ENCODE results near the gene GRIN2D. TPM values are rescaled to one million over a fixed set of nuclear protein-coding genes. Genes with fewer than 3 reads are reported as not detected.

GRIN2D gene
- total RNA-seq, 1 donor from 2014 or later, result 15.8 TPM

DNA sequence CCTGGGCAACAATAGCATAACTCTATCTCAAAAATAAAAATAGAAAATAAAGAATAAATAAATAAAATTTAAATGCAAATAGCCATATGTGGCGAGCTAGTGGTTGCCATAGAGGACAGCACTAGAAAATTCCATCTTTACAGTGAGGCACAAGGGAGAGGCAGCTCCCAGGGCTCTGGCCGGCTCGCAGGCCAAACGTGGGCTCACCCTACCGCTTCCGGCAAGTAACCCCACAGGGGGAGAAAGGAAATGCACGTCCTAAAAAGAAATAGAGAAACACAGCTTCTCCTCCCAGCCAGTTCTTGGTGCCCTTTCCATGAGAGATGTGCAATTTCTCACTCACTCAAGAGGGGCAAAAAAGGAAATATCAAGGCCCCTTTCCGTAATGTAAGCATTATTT lies 39.9 kb downstream of the GRIN2D start:
- H3K9me3 Mint-ChIP-seq, result peaks cover 5% of the 10 kb centered on the region
- no peaks in the 10 kb centered on the region for H3K27me3 Mint-ChIP-seq (ENCODE audit: low read depth)
- no peak for DNase-seq (ENCODE audit: low spot score in 2 of 2, unreplicated experiment in 2 of 2)
- no peak for TF ChIP-seq CTCF (IDR thresholded peaks at IDR 0.05; ENCODE audit: unreplicated experiment)
- no peak overlapping the region for H3K27ac Mint-ChIP-seq
- H3K36me3 Mint-ChIP-seq, result peaks cover 16% of the 10 kb centered on the region
- no peak overlapping the region for H3K4me3 Mint-ChIP-seq
- no peaks in the 10 kb centered on the region for H3K4me1 Mint-ChIP-seq

DNA sequence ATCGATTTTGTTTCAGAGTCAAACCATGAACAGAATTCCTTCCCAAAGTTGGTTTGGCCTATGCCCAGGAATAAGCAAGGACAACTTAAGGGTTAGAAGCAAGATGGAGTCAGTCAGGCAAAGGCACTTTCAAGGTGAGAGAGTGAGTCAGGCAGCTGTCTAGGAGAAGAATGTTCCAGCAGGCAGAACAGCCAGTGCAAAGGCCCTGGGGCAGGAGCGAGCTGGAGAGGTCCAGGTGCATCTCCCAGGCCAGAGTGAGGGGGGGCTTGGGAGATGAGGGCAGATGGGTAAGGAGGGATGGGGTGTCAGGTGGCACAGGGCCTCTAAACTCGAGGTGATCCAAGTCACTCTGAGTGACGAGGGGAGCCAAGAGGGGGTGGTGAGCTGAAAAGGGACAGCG lies 43.1 kb downstream of the GRIN2D start:
- TF ChIP-seq CTCF (IDR thresholded peaks at IDR 0.05; ENCODE audit: unreplicated experiment), result no peak
- Mint-ChIP-seq H3K4me3 (no peak overlapping the region), H3K27ac (no peak overlapping the region), H3K9me3 (no peaks in the 10 kb centered on the region), H3K27me3 (ENCODE audit: low read depth) (no peaks in the 10 kb centered on the region), H3K4me1 (no peaks in the 10 kb centered on the region), H3K36me3 (peaks cover 3% of the 10 kb centered on the region)
- no peak for DNase-seq (ENCODE audit: low spot score in 2 of 2, unreplicated experiment in 2 of 2)

GRCh38 chr19:48441360-48442050 lies 48.0 kb downstream of the GRIN2D start:
- TF ChIP-seq CTCF (IDR thresholded peaks at IDR 0.05; ENCODE audit: unreplicated experiment), result no peak
- DNase-seq (ENCODE audit: low spot score in 2 of 2, unreplicated experiment in 2 of 2), result no peak
- Mint-ChIP-seq H3K4me1 (peaks cover 15% of the 10 kb centered on the region), H3K27me3 (ENCODE audit: low read depth) (no peaks in the 10 kb centered on the region), H3K36me3 (peaks cover 10% of the 10 kb centered on the region), H3K9me3 (no peaks in the 10 kb centered on the region), H3K4me3 (no peak overlapping the region), H3K27ac (no peak overlapping the region)

- Mint-ChIP-seq H3K36me3 (peaks cover 10% of the 10 kb centered on the region), H3K4me1 (peaks cover 16% of the 10 kb centered on the region), H3K27ac (no peak overlapping the region), H3K27me3 (ENCODE audit: low read depth) (no peaks in the 10 kb centered on the region), H3K9me3 (no peaks in the 10 kb centered on the region), H3K4me3 (no peak overlapping the region)
- no peak for DNase-seq (ENCODE audit: low spot score in 2 of 2, unreplicated experiment in 2 of 2)
- TF ChIP-seq CTCF (IDR thresholded peaks at IDR 0.05; ENCODE audit: unreplicated experiment), result no peak
Observed at GRCh38 chr19:48442116-48443035, 48.9 kb downstream of the GRIN2D start.

DNA sequence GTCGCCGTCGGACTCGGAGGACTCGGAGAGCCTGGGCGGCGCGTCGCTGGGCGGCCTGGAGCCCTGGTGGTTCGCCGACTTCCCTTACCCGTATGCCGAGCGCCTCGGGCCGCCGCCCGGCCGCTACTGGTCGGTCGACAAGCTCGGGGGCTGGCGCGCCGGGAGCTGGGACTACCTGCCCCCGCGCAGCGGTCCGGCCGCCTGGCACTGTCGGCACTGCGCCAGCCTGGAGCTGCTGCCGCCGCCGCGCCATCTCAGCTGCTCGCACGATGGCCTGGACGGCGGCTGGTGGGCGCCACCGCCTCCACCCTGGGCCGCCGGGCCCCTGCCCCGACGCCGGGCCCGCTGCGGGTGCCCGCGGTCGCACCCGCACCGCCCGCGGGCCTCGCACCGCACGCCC lies 49.8 kb downstream of the GRIN2D start:
- no peak overlapping the region for H3K27ac Mint-ChIP-seq
- DNase-seq (ENCODE audit: low spot score in 2 of 2, unreplicated experiment in 2 of 2), result no peak
- no peaks in the 10 kb centered on the region for H3K9me3 Mint-ChIP-seq
- peaks cover 10% of the 10 kb centered on the region for H3K36me3 Mint-ChIP-seq
- no peaks in the 10 kb centered on the region for H3K27me3 Mint-ChIP-seq (ENCODE audit: low read depth)
- H3K4me1 Mint-ChIP-seq, result peaks cover 16% of the 10 kb centered on the region
- TF ChIP-seq CTCF (IDR thresholded peaks at IDR 0.05; ENCODE audit: unreplicated experiment), result no peak
- H3K4me3 Mint-ChIP-seq, result no peak overlapping the region

Other genes with a start within 250 kb of the GRIN2D start
- gene LIG1, start 223.3 kb upstream of the GRIN2D start, total RNA-seq, result 62.6 to 72.8 TPM (median 66.5 TPM) in 3 replicates
- gene ZSWIM9, start 223.0 kb upstream of the GRIN2D start, total RNA-seq, result 9.3 to 11.7 TPM (median 10.2 TPM) in 3 replicates
- 48.7 to 51.5 TPM (median 50.0 TPM) in 3 replicates for gene CARD8, start 137.8 kb upstream of the GRIN2D start, total RNA-seq
- 3.7 to 4.4 TPM (median 3.9 TPM) in 3 replicates for gene ZNF114, start 123.6 kb upstream of the GRIN2D start, total RNA-seq
- gene EMP3, start 68.1 kb upstream of the GRIN2D start, total RNA-seq, result 50.2 to 57.3 TPM (median 52.5 TPM) in 3 replicates
- 8.2 to 11.7 TPM (median 8.6 TPM) in 3 replicates for gene TMEM143, start 29.7 kb upstream of the GRIN2D start, total RNA-seq
- not detected in 3 replicates for gene SYNGR4, start 29.3 kb upstream of the GRIN2D start, total RNA-seq
- gene KDELR1, start 2.1 kb upstream of the GRIN2D start, total RNA-seq, result 255 to 262 TPM (median 260 TPM) in 3 replicates
- gene GRWD1, start 52.3 kb downstream of the GRIN2D start, total RNA-seq, result 34.0 to 36.5 TPM (median 36.2 TPM) in 3 replicates
- gene KCNJ14, start 61.9 kb downstream of the GRIN2D start, total RNA-seq, result 2.7 to 2.8 TPM (median 2.8 TPM) in 3 replicates
- 184 to 196 TPM (median 190 TPM) in 3 replicates for gene CYTH2, start 75.7 kb downstream of the GRIN2D start, total RNA-seq
- gene LMTK3, start 118.2 kb downstream of the GRIN2D start, total RNA-seq, result 19.4 to 21.3 TPM (median 20.4 TPM) in 3 replicates
- gene SULT2B1, start 158.5 kb downstream of the GRIN2D start, total RNA-seq, result 0.64 to 0.79 TPM (median 0.74 TPM) in 3 replicates
- gene SPACA4, start 213.1 kb downstream of the GRIN2D start, total RNA-seq, result not detected in 3 replicates
- gene FAM83E, start 221.4 kb downstream of the GRIN2D start, total RNA-seq, result 2.5 to 3.9 TPM (median 3.7 TPM) in 3 replicates
- 1,586 to 1,657 TPM (median 1,644 TPM) in 3 replicates for gene RPL18, start 225.5 kb downstream of the GRIN2D start, total RNA-seq
- 25.3 to 28.6 TPM (median 27.7 TPM) in 3 replicates for gene SPHK2, start 225.8 kb downstream of the GRIN2D start, total RNA-seq
- 11.5 to 13.2 TPM (median 13.1 TPM) in 3 replicates for gene DBP, start 243.7 kb downstream of the GRIN2D start, total RNA-seq

Measured in mesothelial cell of epicardium (in vitro differentiated cells).